ENCODE data around the gene ZNF516.

DNA sequence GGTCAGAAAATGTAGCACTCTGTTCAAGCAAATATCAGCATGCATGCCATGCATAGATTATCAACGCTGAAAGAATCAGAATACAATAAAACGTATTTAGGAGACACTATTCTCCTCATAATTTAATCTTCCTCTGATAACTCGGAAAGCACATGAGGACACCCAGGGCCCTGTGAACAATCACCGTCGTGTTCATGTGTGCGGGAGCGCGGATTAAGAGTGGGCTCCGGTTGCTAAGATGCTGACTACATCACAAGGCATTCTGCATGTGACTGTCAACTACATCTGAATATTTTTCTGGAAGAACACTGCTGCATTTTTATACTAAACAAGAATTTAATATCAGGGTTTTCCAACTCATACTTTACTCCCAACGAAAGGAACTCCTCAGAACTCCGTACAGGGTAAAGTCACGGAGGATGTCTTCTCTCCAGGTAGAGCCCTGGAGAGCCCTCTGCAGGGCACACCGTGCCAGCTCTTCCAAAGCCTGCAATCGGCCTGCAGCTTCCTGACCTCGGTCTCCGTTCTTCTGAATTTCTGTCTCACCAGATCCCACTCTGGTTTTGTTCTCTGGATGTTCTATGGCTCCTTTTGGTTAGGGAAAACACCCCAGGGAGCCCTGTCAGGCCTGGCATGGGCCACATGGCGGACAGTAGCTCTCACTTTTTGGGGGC is 59.6 kb downstream of the ZNF516 start:
- TF ChIP-seq, protein P1, sequence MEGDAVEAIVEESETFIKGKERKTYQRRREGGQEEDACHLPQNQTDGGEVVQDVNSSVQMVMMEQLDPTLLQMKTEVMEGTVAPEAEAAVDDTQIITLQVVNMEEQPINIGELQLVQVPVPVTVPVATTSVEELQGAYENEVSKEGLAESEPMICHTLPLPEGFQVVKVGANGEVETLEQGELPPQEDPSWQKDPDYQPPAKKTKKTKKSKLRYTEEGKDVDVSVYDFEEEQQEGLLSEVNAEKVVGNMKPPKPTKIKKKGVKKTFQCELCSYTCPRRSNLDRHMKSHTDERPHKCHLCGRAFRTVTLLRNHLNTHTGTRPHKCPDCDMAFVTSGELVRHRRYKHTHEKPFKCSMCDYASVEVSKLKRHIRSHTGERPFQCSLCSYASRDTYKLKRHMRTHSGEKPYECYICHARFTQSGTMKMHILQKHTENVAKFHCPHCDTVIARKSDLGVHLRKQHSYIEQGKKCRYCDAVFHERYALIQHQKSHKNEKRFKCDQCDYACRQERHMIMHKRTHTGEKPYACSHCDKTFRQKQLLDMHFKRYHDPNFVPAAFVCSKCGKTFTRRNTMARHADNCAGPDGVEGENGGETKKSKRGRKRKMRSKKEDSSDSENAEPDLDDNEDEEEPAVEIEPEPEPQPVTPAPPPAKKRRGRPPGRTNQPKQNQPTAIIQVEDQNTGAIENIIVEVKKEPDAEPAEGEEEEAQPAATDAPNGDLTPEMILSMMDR (IDR thresholded peaks at IDR 0.05; ENCODE audit: borderline replicate concordance, extremely low read depth, low read length, poor library complexity, severe bottlenecking) = no peak
- TF ChIP-seq EZH2 (IDR thresholded peaks at IDR 0.05; ENCODE audit: borderline replicate concordance, low read depth, low read length, severe bottlenecking) = no peak
